ENCODE data around the gene CFP.

Gene CFP

DNA sequence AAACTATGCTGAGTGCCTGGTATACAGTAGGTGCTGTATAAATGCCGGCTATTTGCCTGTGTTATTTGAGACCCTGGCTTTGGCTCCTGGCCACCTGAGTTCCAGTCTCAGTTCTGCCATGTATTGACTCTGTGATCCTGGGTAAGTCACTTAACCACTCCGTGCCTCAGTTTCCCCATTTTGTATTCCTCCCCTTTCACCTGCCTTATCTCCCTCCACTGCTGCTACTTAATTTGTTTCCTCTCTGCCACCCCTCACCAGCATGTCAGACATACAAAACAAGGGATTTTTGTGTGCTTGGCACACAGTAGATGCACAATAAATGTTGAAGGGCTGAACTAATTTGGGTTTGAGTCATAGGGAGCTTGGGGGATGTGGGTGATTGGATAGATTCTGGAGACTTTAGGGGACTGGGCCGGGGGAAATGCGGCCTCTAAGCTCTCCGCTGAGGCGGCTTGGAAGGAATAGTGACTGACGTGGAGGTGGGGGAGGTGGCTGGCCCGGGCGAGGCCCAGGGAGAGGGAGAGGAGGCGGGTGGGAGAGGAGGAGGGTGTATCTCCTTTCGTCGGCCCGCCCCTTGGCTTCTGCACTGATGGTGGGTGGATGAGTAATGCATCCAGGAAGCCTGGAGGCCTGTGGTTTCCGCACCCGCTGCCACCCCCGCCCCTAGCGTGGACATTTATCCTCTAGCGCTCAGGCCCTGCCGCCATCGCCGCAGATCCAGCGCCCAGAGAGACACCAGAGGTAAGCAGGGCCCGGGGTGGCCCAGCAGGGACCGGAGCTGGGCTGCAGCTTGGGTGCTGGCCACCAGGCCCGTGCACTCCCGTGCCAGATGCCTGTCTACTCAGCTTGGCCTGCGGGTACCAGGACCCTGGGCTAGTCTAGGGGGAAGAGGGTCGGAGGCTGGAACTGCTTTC is 47.7 kb downstream of the CFP start, which contains the start of gene TIMP1:
TSS of gene TIMP1 (plus strand) at position 706 of the 917 bp plus-strand sequence. CDS start 980 bp downstream, outside the sequence.
- Histone ChIP-seq H3K36me3 (ENCODE audit: control insufficient read depth, insufficient read depth, low read length) (no peaks in the 10 kb centered on the region), H3K4me1 (ENCODE audit: control insufficient read depth, low read depth, low read length) (no peaks in the 10 kb centered on the region), H3K4me2 (ENCODE audit: low read length) (peak within 1 kb of the TSS; percentile 31), H3K79me1 (ENCODE audit: low read length) (no peaks in the 10 kb centered on the region), H2BK15ac (replicated peaks; ENCODE audit: low read depth) (no peak within 1 kb of the TSS), H3K79me2 (ENCODE audit: control insufficient read depth, insufficient read depth, low read length) (no peaks in the 10 kb centered on the region), H3K4ac (ENCODE audit: low read depth, low read length) (peak within 1 kb of the TSS; percentile 90), H3K4me3 (ENCODE audit: low read length) (peak within 1 kb of the TSS; percentile 33), H3K23ac (ENCODE audit: low read length) (no peak within 1 kb of the TSS), H2BK5ac (ENCODE audit: low read length) (no peak within 1 kb of the TSS), H3K56ac (ENCODE audit: low read length) (peak within 1 kb of the TSS; percentile 87), H4K5ac (ENCODE audit: low read length) (no peak within 1 kb of the TSS), H2AK5ac (ENCODE audit: low read length) (no peak within 1 kb of the TSS), H2BK120ac (ENCODE audit: low read depth, low read length) (no peak within 1 kb of the TSS), H3K18ac (ENCODE audit: low read length) (peak within 1 kb of the TSS; percentile 92), H4K8ac (ENCODE audit: low read depth, low read length) (peak within 1 kb of the TSS; percentile 66), H3K9ac (ENCODE audit: low read length) (peak within 1 kb of the TSS; percentile 79), H3K27me3 (ENCODE audit: insufficient read depth, low read length, poor library complexity) (no peaks in the 10 kb centered on the region), H3K27ac (ENCODE audit: low read depth, low read length) (peak within 1 kb of the TSS; percentile 11)
- no CpG with 5 or more reads among the region's 28 CpGs for WGBS (ENCODE audit: extremely low coverage, insufficient coverage, low lambda C conversion rate)
- DNase-seq = peak; percentile 94

DNA sequence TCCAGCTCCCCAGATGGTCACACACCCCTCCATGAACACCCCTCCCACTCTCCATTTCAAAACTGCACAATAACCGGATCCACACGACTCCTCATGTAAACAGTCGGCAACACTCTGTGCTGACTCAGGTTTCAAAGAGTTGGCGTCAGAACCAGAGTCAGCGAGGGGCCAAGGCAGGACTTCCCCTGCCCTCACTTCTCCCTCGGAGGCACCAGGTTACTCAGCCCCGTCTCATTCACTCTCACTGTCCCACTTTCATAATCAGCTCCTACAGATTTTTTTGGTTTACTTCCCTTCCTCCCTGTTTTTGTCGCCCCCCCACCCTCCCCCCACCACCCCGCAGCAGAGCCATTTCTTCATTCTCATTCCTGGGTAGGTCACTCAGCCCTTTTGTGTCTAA is 50.2 kb downstream of the CFP start:
- H2BK5ac ChIP-seq (ENCODE audit: low read length) = no peak overlapping the region
- no peak overlapping the region for H2BK15ac ChIP-seq (replicated peaks; ENCODE audit: low read depth)
- no peak overlapping the region for H3K18ac ChIP-seq (ENCODE audit: low read length)
- no peak overlapping the region for H4K5ac ChIP-seq (ENCODE audit: low read length)
- H3K9ac ChIP-seq (ENCODE audit: low read length) = no peak overlapping the region
- no peak overlapping the region for H3K23ac ChIP-seq (ENCODE audit: low read length)
- no peak overlapping the region for H2BK120ac ChIP-seq (ENCODE audit: low read depth, low read length)
- no peak for DNase-seq
- H3K4ac ChIP-seq (ENCODE audit: low read depth, low read length) = no peak overlapping the region
- no peak overlapping the region for H2AK5ac ChIP-seq (ENCODE audit: low read length)
- no peak overlapping the region for H3K4me3 ChIP-seq (ENCODE audit: low read length)
- no peak overlapping the region for H3K27ac ChIP-seq (ENCODE audit: low read depth, low read length)
- H4K8ac ChIP-seq (ENCODE audit: low read depth, low read length) = no peak overlapping the region
- no peaks in the 10 kb centered on the region for H3K36me3 ChIP-seq (ENCODE audit: control insufficient read depth, insufficient read depth, low read length)
- no CpG with 5 or more reads among the region's 9 CpGs for WGBS (ENCODE audit: extremely low coverage, insufficient coverage, low lambda C conversion rate)
- H3K56ac ChIP-seq (ENCODE audit: low read length) = no peak overlapping the region
- H3K27me3 ChIP-seq (ENCODE audit: insufficient read depth, low read length, poor library complexity) = no peaks in the 10 kb centered on the region
- no peaks in the 10 kb centered on the region for H3K4me1 ChIP-seq (ENCODE audit: control insufficient read depth, low read depth, low read length)
- H3K4me2 ChIP-seq (ENCODE audit: low read length) = no peak overlapping the region
- H3K79me1 ChIP-seq (ENCODE audit: low read length) = no peaks in the 10 kb centered on the region
- no peaks in the 10 kb centered on the region for H3K79me2 ChIP-seq (ENCODE audit: control insufficient read depth, insufficient read depth, low read length)

DNA sequence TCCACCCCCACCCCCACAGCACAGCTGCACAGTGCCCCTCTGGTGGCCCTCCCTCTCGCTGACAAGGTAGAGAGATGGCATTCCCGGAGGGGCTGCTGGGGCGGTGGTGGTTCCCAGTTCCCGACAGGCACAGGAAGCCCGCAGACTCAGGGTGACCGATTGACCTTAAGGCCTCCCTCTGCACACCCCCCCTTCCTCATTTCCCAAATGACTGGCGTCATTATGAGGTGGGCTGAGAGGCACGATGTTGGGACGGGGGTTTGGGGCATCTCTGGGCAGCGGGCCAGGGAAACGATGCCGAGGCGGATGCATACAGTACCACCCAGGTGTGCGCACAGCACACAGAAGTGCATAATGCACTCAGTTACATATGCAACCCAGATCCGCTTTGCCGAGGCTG is 51.0 kb downstream of the CFP start:
- Histone ChIP-seq H3K27me3 (ENCODE audit: insufficient read depth, low read length, poor library complexity) (no peaks in the 10 kb centered on the region), H3K56ac (ENCODE audit: low read length) (no peak overlapping the region), H2BK15ac (replicated peaks; ENCODE audit: low read depth) (no peak overlapping the region), H3K4me1 (ENCODE audit: control insufficient read depth, low read depth, low read length) (no peaks in the 10 kb centered on the region), H2AK5ac (ENCODE audit: low read length) (no peak overlapping the region), H2BK5ac (ENCODE audit: low read length) (no peak overlapping the region), H4K8ac (ENCODE audit: low read depth, low read length) (no peak overlapping the region), H2BK120ac (ENCODE audit: low read depth, low read length) (no peak overlapping the region), H3K9ac (ENCODE audit: low read length) (no peak overlapping the region), H3K4me2 (ENCODE audit: low read length) (no peak overlapping the region), H3K4ac (ENCODE audit: low read depth, low read length) (no peak overlapping the region), H3K79me1 (ENCODE audit: low read length) (no peaks in the 10 kb centered on the region), H3K36me3 (ENCODE audit: control insufficient read depth, insufficient read depth, low read length) (no peaks in the 10 kb centered on the region), H3K4me3 (ENCODE audit: low read length) (no peak overlapping the region), H4K5ac (ENCODE audit: low read length) (no peak overlapping the region), H3K18ac (ENCODE audit: low read length) (no peak overlapping the region), H3K79me2 (ENCODE audit: control insufficient read depth, insufficient read depth, low read length) (no peaks in the 10 kb centered on the region), H3K27ac (ENCODE audit: low read depth, low read length) (no peak overlapping the region), H3K23ac (ENCODE audit: low read length) (no peak overlapping the region)
- no peak for DNase-seq
- WGBS (ENCODE audit: extremely low coverage, insufficient coverage, low lambda C conversion rate) = no CpG with 5 or more reads among the region's 16 CpGs

DNA sequence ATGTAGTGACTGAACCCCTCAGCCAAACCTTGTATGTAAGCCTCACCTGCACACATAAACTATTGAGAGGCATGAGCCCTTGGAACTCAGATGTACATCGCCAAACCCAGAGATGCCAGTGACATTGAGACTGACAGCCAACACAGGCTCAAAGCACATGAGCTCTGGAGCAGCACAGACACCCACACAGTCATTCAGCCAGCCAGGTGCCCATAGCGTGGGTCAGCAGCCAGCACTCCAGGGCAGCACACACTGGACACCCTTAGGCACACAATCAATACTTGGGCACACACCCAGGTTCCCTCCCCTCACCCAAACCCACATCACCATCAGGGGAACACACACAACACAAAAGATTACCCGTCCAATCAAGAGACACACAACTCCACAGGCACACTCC is 51.8 kb downstream of the CFP start:
- Histone ChIP-seq H3K79me1 (ENCODE audit: low read length) (no peaks in the 10 kb centered on the region), H3K4me3 (ENCODE audit: low read length) (no peak overlapping the region), H3K18ac (ENCODE audit: low read length) (no peak overlapping the region), H3K9ac (ENCODE audit: low read length) (no peak overlapping the region), H3K27ac (ENCODE audit: low read depth, low read length) (no peak overlapping the region), H3K79me2 (ENCODE audit: control insufficient read depth, insufficient read depth, low read length) (no peaks in the 10 kb centered on the region), H2BK15ac (replicated peaks; ENCODE audit: low read depth) (no peak overlapping the region), H2BK120ac (ENCODE audit: low read depth, low read length) (no peak overlapping the region), H3K4ac (ENCODE audit: low read depth, low read length) (no peak overlapping the region), H3K23ac (ENCODE audit: low read length) (no peak overlapping the region), H3K27me3 (ENCODE audit: insufficient read depth, low read length, poor library complexity) (no peaks in the 10 kb centered on the region), H4K5ac (ENCODE audit: low read length) (no peak overlapping the region), H3K56ac (ENCODE audit: low read length) (no peak overlapping the region), H3K4me1 (ENCODE audit: control insufficient read depth, low read depth, low read length) (no peaks in the 10 kb centered on the region), H2BK5ac (ENCODE audit: low read length) (no peak overlapping the region), H4K8ac (ENCODE audit: low read depth, low read length) (no peak overlapping the region), H3K36me3 (ENCODE audit: control insufficient read depth, insufficient read depth, low read length) (no peaks in the 10 kb centered on the region), H3K4me2 (ENCODE audit: low read length) (no peak overlapping the region), H2AK5ac (ENCODE audit: low read length) (no peak overlapping the region)
- DNase-seq = no peak
- WGBS (ENCODE audit: extremely low coverage, insufficient coverage, low lambda C conversion rate) = no CpG with 5 or more reads among the region's 3 CpGs

DNA sequence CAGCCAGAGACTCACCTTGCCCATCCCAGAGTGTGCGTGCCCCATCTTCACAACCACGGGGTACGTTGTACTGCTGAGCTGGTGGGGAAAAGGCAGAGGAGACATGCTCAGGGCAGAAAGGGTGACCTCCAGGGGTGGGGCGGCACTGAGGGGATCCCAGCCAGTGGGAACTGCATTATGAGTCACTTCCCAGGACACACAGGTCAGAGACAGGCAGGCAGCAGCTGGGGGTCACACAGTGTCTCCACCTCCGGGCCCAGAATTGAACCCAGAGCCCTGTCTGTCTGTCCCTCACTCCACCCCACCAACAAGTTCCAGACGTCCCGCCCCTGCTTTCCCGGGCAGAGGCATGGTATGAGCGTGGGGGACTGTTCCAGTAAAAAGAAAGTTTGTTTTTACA is 52.3 kb downstream of the CFP start:
- Histone ChIP-seq H2AK5ac (ENCODE audit: low read length) (no peak overlapping the region), H3K79me1 (ENCODE audit: low read length) (no peaks in the 10 kb centered on the region), H3K9ac (ENCODE audit: low read length) (no peak overlapping the region), H3K4me2 (ENCODE audit: low read length) (no peak overlapping the region), H3K4ac (ENCODE audit: low read depth, low read length) (no peak overlapping the region), H2BK120ac (ENCODE audit: low read depth, low read length) (no peak overlapping the region), H3K23ac (ENCODE audit: low read length) (no peak overlapping the region), H4K8ac (ENCODE audit: low read depth, low read length) (no peak overlapping the region), H2BK15ac (replicated peaks; ENCODE audit: low read depth) (no peak overlapping the region), H2BK5ac (ENCODE audit: low read length) (no peak overlapping the region), H3K79me2 (ENCODE audit: control insufficient read depth, insufficient read depth, low read length) (no peaks in the 10 kb centered on the region), H3K56ac (ENCODE audit: low read length) (no peak overlapping the region), H3K4me3 (ENCODE audit: low read length) (no peak overlapping the region), H3K4me1 (ENCODE audit: control insufficient read depth, low read depth, low read length) (no peaks in the 10 kb centered on the region), H4K5ac (ENCODE audit: low read length) (no peak overlapping the region), H3K27me3 (ENCODE audit: insufficient read depth, low read length, poor library complexity) (no peaks in the 10 kb centered on the region), H3K18ac (ENCODE audit: low read length) (no peak overlapping the region), H3K36me3 (ENCODE audit: control insufficient read depth, insufficient read depth, low read length) (no peaks in the 10 kb centered on the region), H3K27ac (ENCODE audit: low read depth, low read length) (no peak overlapping the region)
- DNase-seq = no peak
- WGBS (ENCODE audit: extremely low coverage, insufficient coverage, low lambda C conversion rate) = no CpG with 5 or more reads among the region's 9 CpGs

Data from mesendoderm (in vitro differentiated cells).